HepG2 (cell line): ENCODE data around the gene MARVELD3. TPM values are rescaled to one million over a fixed set of nuclear protein-coding genes. Genes with fewer than 3 reads are reported as not detected.
A peak's percentile ranks its signal among the peaks of the same experiment; 100 is the strongest.

Experiments
- EP300 ChIP-seq, 3 experiments: sonication (generic) in 1 of 3; formaldehyde crosslinking in 1 of 3; IDR thresholded peaks; 2 replicates each; pipeline versions ENCODE4 v1.5.1 to v1.6.1; 2011 to 2020; ENCODE audit warnings: low read depth in 2 of 3, low read length in 2 of 3, borderline replicate concordance in 1 of 3, improper control_type of control experiment in 1 of 3, mild to moderate bottlenecking in 1 of 3, missing genetic modification reagents in 1 of 3, moderate library complexity in 1 of 3
- FOSL1 ChIP-seq: sonication (generic); formaldehyde crosslinking; IDR thresholded peaks from 2 replicates; pipeline ENCODE4 v1.9.0; 2021; ENCODE audit warnings: missing genetic modification reagents, borderline replicate concordance
- GLI4 ChIP-seq: sonication (generic); formaldehyde crosslinking; IDR thresholded peaks from 2 replicates; pipeline ENCODE4 v1.5.1; 2020; ENCODE audit warnings: missing genetic modification reagents, mild to moderate bottlenecking, moderate library complexity, borderline replicate concordance
- HMG20B ChIP-seq: conservative IDR thresholded peaks from 2 replicates; pipeline ENCODE4 v1.6.1; 2016; ENCODE audit warnings: missing genetic modification reagents, missing compliant biosample characterization
- IRF2 ChIP-seq: IDR thresholded peaks from 2 replicates; pipeline ENCODE4 v1.6.1; 2018; ENCODE audit warnings: missing genetic modification reagents, missing compliant biosample characterization
- KAT8 ChIP-seq: IDR thresholded peaks from 2 replicates; pipeline ENCODE4 v1.6.1; 2016; ENCODE audit warnings: missing genetic modification reagents, missing compliant biosample characterization
- KDM2A ChIP-seq: sonication (generic); formaldehyde crosslinking; IDR thresholded peaks from 2 replicates; pipeline ENCODE4 v1.4.0; 2020; ENCODE audit warnings: low read depth, missing genetic modification reagents, borderline replicate concordance
- KDM5B ChIP-seq: sonication (generic); formaldehyde crosslinking; IDR thresholded peaks from 2 replicates; pipeline ENCODE4 v1.4.0; 2020; ENCODE audit warnings: missing genetic modification reagents, mild to moderate bottlenecking, borderline replicate concordance
- POGZ ChIP-seq: sonication (generic); formaldehyde crosslinking; IDR thresholded peaks from 2 replicates; pipeline ENCODE4 v1.4.0; 2020; ENCODE audit warnings: mild to moderate bottlenecking, missing genetic modification reagents
- RBM22 ChIP-seq: fragments of 200-400 bp; formaldehyde crosslinking; optimal IDR thresholded peaks from 2 replicates; pipeline ENCODE3; 2017; ENCODE audit warnings: mild to moderate bottlenecking, low read length, moderate library complexity
- RFX1 ChIP-seq: fragments of 450-650 bp; IDR thresholded peaks from 2 replicates; pipeline ENCODE4 v1.6.1; 2017
- SNRNP70 ChIP-seq: fragments of 200-400 bp; formaldehyde crosslinking; IDR thresholded peaks from 2 replicates; pipeline ENCODE4 v1.6.1; 2017; ENCODE audit warnings: mild to moderate bottlenecking, low read depth, low read length, moderate library complexity
- ZBED4 ChIP-seq: sonication (generic); formaldehyde crosslinking; IDR thresholded peaks from 2 replicates; pipeline ENCODE4 v1.4.0; 2020; ENCODE audit warnings: missing genetic modification reagents, borderline replicate concordance
- ZBTB38 ChIP-seq: sonication (generic); formaldehyde crosslinking; IDR thresholded peaks from 2 replicates; pipeline ENCODE4 v1.5.1; 2020; ENCODE audit warnings: mild to moderate bottlenecking, missing genetic modification reagents
- ZNF263 ChIP-seq: sonication (generic); formaldehyde crosslinking; IDR thresholded peaks from 2 replicates; pipeline ENCODE4 v1.4.0; 2020; ENCODE audit warnings: missing genetic modification reagents
- ZNF329 ChIP-seq: sonication (generic); formaldehyde crosslinking; IDR thresholded peaks from 2 replicates; pipeline ENCODE4 v1.9.0; 2021; ENCODE audit warnings: low read depth, mild to moderate bottlenecking, missing genetic modification reagents
- ZNF569 ChIP-seq: sonication (generic); formaldehyde crosslinking; IDR thresholded peaks from 2 replicates; pipeline ENCODE4 v1.5.0; 2020; ENCODE audit warnings: mild to moderate bottlenecking, missing genetic modification reagents, moderate library complexity, borderline replicate concordance
- ZSCAN9 ChIP-seq: IDR thresholded peaks from 2 replicates; pipeline ENCODE4 v1.6.1; 2016; ENCODE audit warnings: borderline replicate concordance
- polyA plus RNA-seq, 8 experiments: library from polyadenylated mRNA; depleted of rRNA in 3 of 8; stranded (reverse) in 7 of 8; unstranded in 1 of 8; fragments of >200 nt; fragmentation: Illumina TruSeq in 4 of 8; extraction: Trizol in 4 of 8; gene quantifications; 2 replicates each; pipeline versions ENCODE4 v1.2.1 to v1.2.3, GENCODE V29; 2011 to 2016; ENCODE audit warnings: low read depth in 4 of 8, missing spikeins in 1 of 8, mixed read lengths in 1 of 8; ENCODE audit not compliant: insufficient read depth in 1 of 8
- total RNA-seq, 5 experiments: library from RNA; depleted of rRNA; stranded (reverse); fragments of >200 nt; fragmentation: Illumina TruSeq; extraction: Trizol; gene quantifications; 2 replicates each; pipeline ENCODE4 v1.2.3, GENCODE V29; 2016; ENCODE audit warnings: low read depth in 1 of 5
- TF ChIP-seq, protein P1 (sequence below): sonication (generic); formaldehyde crosslinking; IDR thresholded peaks from 2 replicates; pipeline ENCODE4; 2020; ENCODE audit warnings: missing genetic modification reagents, mild to moderate bottlenecking, borderline replicate concordance
- TF ChIP-seq, protein P2 (sequence below): sonication (generic); formaldehyde crosslinking; IDR thresholded peaks from 2 replicates; pipeline ENCODE4 v1.4.0; 2020; ENCODE audit warnings: missing genetic modification reagents

MARVELD3 gene
- total and polyA plus RNA-seq, 2 of the 13 experiments (the other 11 are each of a cell fraction or from before 2014, with no cell fraction given): 4.8 to 5.6 TPM

- TF ChIP-seq, protein P1, sequence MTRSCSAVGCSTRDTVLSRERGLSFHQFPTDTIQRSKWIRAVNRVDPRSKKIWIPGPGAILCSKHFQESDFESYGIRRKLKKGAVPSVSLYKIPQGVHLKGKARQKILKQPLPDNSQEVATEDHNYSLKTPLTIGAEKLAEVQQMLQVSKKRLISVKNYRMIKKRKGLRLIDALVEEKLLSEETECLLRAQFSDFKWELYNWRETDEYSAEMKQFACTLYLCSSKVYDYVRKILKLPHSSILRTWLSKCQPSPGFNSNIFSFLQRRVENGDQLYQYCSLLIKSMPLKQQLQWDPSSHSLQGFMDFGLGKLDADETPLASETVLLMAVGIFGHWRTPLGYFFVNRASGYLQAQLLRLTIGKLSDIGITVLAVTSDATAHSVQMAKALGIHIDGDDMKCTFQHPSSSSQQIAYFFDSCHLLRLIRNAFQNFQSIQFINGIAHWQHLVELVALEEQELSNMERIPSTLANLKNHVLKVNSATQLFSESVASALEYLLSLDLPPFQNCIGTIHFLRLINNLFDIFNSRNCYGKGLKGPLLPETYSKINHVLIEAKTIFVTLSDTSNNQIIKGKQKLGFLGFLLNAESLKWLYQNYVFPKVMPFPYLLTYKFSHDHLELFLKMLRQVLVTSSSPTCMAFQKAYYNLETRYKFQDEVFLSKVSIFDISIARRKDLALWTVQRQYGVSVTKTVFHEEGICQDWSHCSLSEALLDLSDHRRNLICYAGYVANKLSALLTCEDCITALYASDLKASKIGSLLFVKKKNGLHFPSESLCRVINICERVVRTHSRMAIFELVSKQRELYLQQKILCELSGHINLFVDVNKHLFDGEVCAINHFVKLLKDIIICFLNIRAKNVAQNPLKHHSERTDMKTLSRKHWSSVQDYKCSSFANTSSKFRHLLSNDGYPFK (CRISPR knock-in tag): peak; percentile 47; the same call in 1 of the 2 replicates
- 0 out of 2 replicates have a peak, but pooled peaks have one; percentile 27 for TF ChIP-seq IRF2 (CRISPR knock-in tag)
- TF ChIP-seq POGZ (CRISPR knock-in tag): peak; percentile 35; the same call in 1 of the 2 replicates
- TF ChIP-seq ZNF263 (CRISPR knock-in tag): peak; percentile 63
- TF ChIP-seq KDM5B (CRISPR knock-in tag): 0 out of 2 replicates have a peak, but pooled peaks have one; percentile 52
- no peak for TF ChIP-seq RFX1
- TF ChIP-seq ZBED4: peak; percentile 82; the same call in 1 of the 2 replicates
- TF ChIP-seq ZBTB38 (CRISPR knock-in tag): peak; percentile 52; the same call in 1 of the 2 replicates
- TF ChIP-seq HMG20B (CRISPR knock-in tag): no peak
- TF ChIP-seq EP300 (IDR thresholded peaks at IDR 0.05; ENCODE audit: low read depth in 2 of 2, low read length in 2 of 2): no peak
- TF ChIP-seq EP300 (CRISPR knock-in tag; IDR thresholded peaks at IDR 0.05; ENCODE audit: borderline replicate concordance): 0 out of 2 replicates have a peak, but pooled peaks have one; percentile 9
- no peak for TF ChIP-seq RBM22
- TF ChIP-seq SNRNP70: no peak
- no peak for TF ChIP-seq ZNF569 (CRISPR knock-in tag)
- TF ChIP-seq GLI4 (CRISPR knock-in tag): peak; percentile 91
- peak; percentile 67; the same call in 1 of the 2 replicates for TF ChIP-seq KAT8 (CRISPR knock-in tag)
- TF ChIP-seq FOSL1 (CRISPR knock-in tag): no peak; the same call in 1 of the 2 replicates
- TF ChIP-seq KDM2A (CRISPR knock-in tag): peak; percentile 80; the same call in 1 of the 2 replicates
- no peak for TF ChIP-seq ZNF329 (CRISPR knock-in tag)
- TF ChIP-seq, protein P2, sequence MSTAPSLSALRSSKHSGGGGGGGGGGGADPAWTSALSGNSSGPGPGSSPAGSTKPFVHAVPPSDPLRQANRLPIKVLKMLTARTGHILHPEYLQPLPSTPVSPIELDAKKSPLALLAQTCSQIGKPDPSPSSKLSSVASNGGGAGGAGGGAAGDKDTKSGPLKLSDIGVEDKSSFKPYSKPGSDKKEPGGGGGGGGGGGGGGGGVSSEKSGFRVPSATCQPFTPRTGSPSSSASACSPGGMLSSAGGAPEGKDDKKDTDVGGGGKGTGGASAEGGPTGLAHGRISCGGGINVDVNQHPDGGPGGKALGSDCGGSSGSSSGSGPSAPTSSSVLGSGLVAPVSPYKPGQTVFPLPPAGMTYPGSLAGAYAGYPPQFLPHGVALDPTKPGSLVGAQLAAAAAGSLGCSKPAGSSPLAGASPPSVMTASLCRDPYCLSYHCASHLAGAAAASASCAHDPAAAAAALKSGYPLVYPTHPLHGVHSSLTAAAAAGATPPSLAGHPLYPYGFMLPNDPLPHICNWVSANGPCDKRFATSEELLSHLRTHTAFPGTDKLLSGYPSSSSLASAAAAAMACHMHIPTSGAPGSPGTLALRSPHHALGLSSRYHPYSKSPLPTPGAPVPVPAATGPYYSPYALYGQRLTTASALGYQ (CRISPR knock-in tag): no peak
- no peak; the same call in 1 of the 2 replicates for TF ChIP-seq ZSCAN9 (CRISPR knock-in tag)
Measured at GRCh38 chr16:71626018-71626857, at the start of gene MARVELD3 (continued).
